Prostate gland (tissue), 2 donors: ENCODE results near the gene U2AF2. TPM values are rescaled to one million over a fixed set of nuclear protein-coding genes. Genes with fewer than 3 reads are reported as not detected.

ENCODE experiments used
- DNase-seq: peaks from one replicate; pipeline ENCODE4 v3.0.0-alpha.2; 2019; ENCODE audit warnings: low spot score
- H3K27ac ChIP-seq, 2 donors: fragments of 200-600 bp; sonication (generic); 2 replicates each; pipeline ENCODE4 v1.5.1; 2017 to 2019
- H3K27me3 ChIP-seq: fragments of 200-600 bp; sonication (generic); replicated peaks from 2 replicates; pipeline ENCODE4 v1.5.1; 2019; ENCODE audit not compliant: insufficient read depth
- H3K36me3 ChIP-seq, 2 donors: fragments of 200-600 bp; sonication (generic); 1 replicate in 1 of 2; 2 replicates in 1 of 2; pipeline versions ENCODE4 v1.5.1 to v1.8.1; 2017 to 2019
- H3K4me1 ChIP-seq: fragments of 200-600 bp; sonication (generic); replicated peaks from 2 replicates; pipeline ENCODE4 v1.5.1; 2019
- H3K4me3 ChIP-seq, 2 donors: fragments of 200-600 bp; sonication (generic); 2 replicates each; pipeline ENCODE4 v1.5.1; 2017 to 2019
- H3K9me3 ChIP-seq: fragments of 200-600 bp; sonication (generic); 2 replicates; pipeline ENCODE4 v1.5.1; 2017
- CTCF ChIP-seq, 4 experiments: fragments of 200-600 bp in 2 of 4; fragments of 450-650 bp in 2 of 4; sonication (generic) in 2 of 4; IDR thresholded peaks; 1 replicate in 3 of 4; 2 replicates in 1 of 4; pipeline ENCODE4 v1.5.1; 2016 to 2019; ENCODE audit warnings: antibody characterized with exemption in 4 of 4, mild to moderate bottlenecking in 2 of 4, moderate library complexity in 2 of 4
- POLR2A ChIP-seq: fragments of 450-650 bp; IDR thresholded peaks from one replicate; pipeline ENCODE4 v1.6.1; 2016; ENCODE audit warnings: antibody characterized with exemption, mild to moderate bottlenecking
- POLR2AphosphoS5 ChIP-seq: sonication (generic); formaldehyde crosslinking; IDR thresholded peaks from one replicate; pipeline ENCODE4 v1.6.1; 2017; ENCODE audit warnings: antibody characterized with exemption
- WGBS: methylation state at CpG from one replicate; pipeline ENCODE4 v1.1.5; 2018; 5-methylcytosine and 5-hydroxymethylcytosine counted together
- intact Hi-C: fragments of 100-400 bp; cut with DNase I; formaldehyde crosslinking; loops from one replicate; pipeline ENCODE4 v1.14.2; 2022
- total RNA-seq, 2 donors: library from RNA; depleted of rRNA; stranded (reverse); fragments of >200 nt; gene quantifications; one replicate each; pipeline ENCODE4 v1.1.0, GENCODE V29; 2016

Gene U2AF2
- total RNA-seq, 2 donors from 2014 or later, result 99.2 to 224 TPM

GRCh38 chr19:55703790-55704215 is 49.0 kb downstream of the U2AF2 start:
- TF ChIP-seq POLR2AphosphoS5, result no peak
- no peak for TF ChIP-seq POLR2A
- TF ChIP-seq CTCF (IDR thresholded peaks at IDR 0.05), result peak in 3 of 4 experiments; percentile 29 to 48 (median 39)
- no peak overlapping the region for H3K4me3 ChIP-seq
- WGBS, result 59% methylated on average over 38 of the region's 38 CpGs
- DNase-seq, result no peak
- no peaks in the 10 kb centered on the region for H3K36me3 ChIP-seq
- H3K4me1 ChIP-seq, result no peaks in the 10 kb centered on the region
- intact Hi-C loops, result no loop called here
- no peak overlapping the region for H3K27ac ChIP-seq
- no peaks in the 10 kb centered on the region for H3K9me3 ChIP-seq
- H3K27me3 ChIP-seq, result no peaks in the 10 kb centered on the region

GRCh38 chr19:55704494-55705245 is 49.8 kb downstream of the U2AF2 start:
- no peaks in the 10 kb centered on the region for H3K4me1 ChIP-seq
- WGBS, result 91% methylated on average over 15 of the region's 15 CpGs
- no peak for DNase-seq
- no peak overlapping the region for H3K27ac ChIP-seq
- no peak overlapping the region for H3K4me3 ChIP-seq
- H3K27me3 ChIP-seq, result no peaks in the 10 kb centered on the region
- H3K36me3 ChIP-seq, result no peaks in the 10 kb centered on the region
- intact Hi-C loops, result no loop called here
- no peak for TF ChIP-seq POLR2AphosphoS5
- TF ChIP-seq POLR2A, result no peak
- no peak for TF ChIP-seq CTCF (IDR thresholded peaks at IDR 0.05)
- H3K9me3 ChIP-seq, result no peaks in the 10 kb centered on the region

GRCh38 chr19:55705972-55706371 is 51.1 kb downstream of the U2AF2 start:
- H3K36me3 ChIP-seq, result no peaks in the 10 kb centered on the region
- TF ChIP-seq POLR2A, result no peak
- TF ChIP-seq POLR2AphosphoS5, result no peak
- no peak for TF ChIP-seq CTCF (IDR thresholded peaks at IDR 0.05)
- H3K4me1 ChIP-seq, result no peaks in the 10 kb centered on the region
- intact Hi-C loops, result no loop called here
- H3K9me3 ChIP-seq, result no peaks in the 10 kb centered on the region
- no peak overlapping the region for H3K27ac ChIP-seq
- no peak overlapping the region for H3K4me3 ChIP-seq
- H3K27me3 ChIP-seq, result no peaks in the 10 kb centered on the region
- DNase-seq, result no peak
- 100% methylated on average over 2 of the region's 3 CpGs for WGBS

- no peak overlapping the region for H3K27ac ChIP-seq
- H3K9me3 ChIP-seq, result no peaks in the 10 kb centered on the region
- H3K4me3 ChIP-seq, result no peak overlapping the region
- intact Hi-C loops, result no loop called here
- no peaks in the 10 kb centered on the region for H3K27me3 ChIP-seq
- H3K36me3 ChIP-seq, result no peaks in the 10 kb centered on the region
- no peaks in the 10 kb centered on the region for H3K4me1 ChIP-seq
- no peak for DNase-seq
- TF ChIP-seq POLR2A (no peak), POLR2AphosphoS5 (no peak), CTCF (IDR thresholded peaks at IDR 0.05) (no peak)
- WGBS, result 66% methylated on average over 18 of the region's 18 CpGs
Measured at GRCh38 chr19:55711719-55712118, 56.9 kb downstream of the U2AF2 start.
